K562 (cell line): ENCODE results near the gene LSR. TPM values are rescaled to one million over a fixed set of nuclear protein-coding genes. Genes with fewer than 3 reads are reported as not detected.

ENCODE experiments used
- CGGBP1 ChIP-seq: fragments of 250-450 bp; sonication (Bioruptor Pico); IDR thresholded peaks from 2 replicates; pipeline ENCODE4 v1.9.0; 2021; ENCODE audit warnings: mild to moderate bottlenecking
- COPS2 ChIP-seq: fragments of 450-650 bp; conservative IDR thresholded peaks from 2 replicates; pipeline ENCODE4 v1.6.1; 2016; ENCODE audit warnings: mild to moderate bottlenecking, moderate library complexity
- GTF3C2 ChIP-seq: IDR thresholded peaks from 3 replicates; pipeline ENCODE4 v1.6.1; 2011; ENCODE audit warnings: borderline replicate concordance, mild to moderate bottlenecking, moderate library complexity; ENCODE audit not compliant: insufficient read length; ENCODE audit errors: extremely low read depth
- HMGN3 ChIP-seq: IDR thresholded peaks from 2 replicates; pipeline ENCODE4 v1.6.1; 2011; ENCODE audit warnings: borderline replicate concordance, low read depth, mild to moderate bottlenecking, mixed read lengths, low read length; ENCODE audit not compliant: insufficient read length; ENCODE audit errors: extremely low read depth
- JUND ChIP-seq, 2 experiments: IDR thresholded peaks; 2 replicates in 1 of 2; 3 replicates in 1 of 2; pipeline ENCODE4 v1.6.1; 2011; ENCODE audit warnings: borderline replicate concordance in 2 of 2, low read depth in 2 of 2, low read length in 2 of 2, improper control_type of control experiment in 1 of 2, missing biosample characterization in 1 of 2, missing genetic modification characterization in 1 of 2, missing genetic modification reagents in 1 of 2
- KAT8 ChIP-seq: fragments of 450-650 bp; IDR thresholded peaks from 2 replicates; pipeline ENCODE4 v1.6.1; 2016; ENCODE audit warnings: low read depth, mild to moderate bottlenecking
- MTA1 ChIP-seq: fragments of 450-650 bp; IDR thresholded peaks from 2 replicates; pipeline ENCODE4 v1.6.1; 2017; ENCODE audit warnings: borderline replicate concordance
- RAD51 ChIP-seq: fragments of 450-650 bp; IDR thresholded peaks from 2 replicates; pipeline ENCODE4 v1.7.1; 2016; ENCODE audit warnings: low read depth, mild to moderate bottlenecking, borderline replicate concordance
- SAFB2 ChIP-seq: fragments of 200-400 bp; formaldehyde crosslinking; IDR thresholded peaks from 2 replicates; pipeline ENCODE4 v1.6.1; 2018; ENCODE audit warnings: borderline replicate concordance, low read length, low read depth, moderate library complexity; ENCODE audit not compliant: severe bottlenecking
- SNIP1 ChIP-seq: fragments of 450-650 bp; IDR thresholded peaks from 2 replicates; pipeline ENCODE4 v1.7.1; 2017; ENCODE audit warnings: low read depth, mild to moderate bottlenecking
- SNRNP70 ChIP-seq: fragments of 200-400 bp; formaldehyde crosslinking; optimal IDR thresholded peaks from 2 replicates; pipeline ENCODE3; 2017; ENCODE audit warnings: low read depth, low read length
- SOX6 ChIP-seq: fragments of 450-650 bp; IDR thresholded peaks from 2 replicates; pipeline ENCODE4 v1.6.1; 2014; ENCODE audit warnings: mild to moderate bottlenecking
- SUPT5H ChIP-seq: fragments of 450-650 bp; IDR thresholded peaks from 2 replicates; pipeline ENCODE4 v1.6.1; 2016
- ZNF184 ChIP-seq: sonication (generic); formaldehyde crosslinking; IDR thresholded peaks from 2 replicates; pipeline ENCODE4 v1.5.0; 2020; ENCODE audit warnings: missing genetic modification reagents
- ZNF232 ChIP-seq: sonication (generic); formaldehyde crosslinking; IDR thresholded peaks from 2 replicates; pipeline ENCODE4 v1.8.0; 2022; ENCODE audit warnings: mild to moderate bottlenecking, missing genetic modification reagents
- ZNF274 ChIP-seq: IDR thresholded peaks from 2 replicates; pipeline ENCODE4 v1.6.1; 2011; ENCODE audit warnings: low read depth, mild to moderate bottlenecking, low read length, moderate library complexity, borderline replicate concordance
- polyA plus RNA-seq, 8 experiments: library from polyadenylated mRNA; depleted of rRNA in 4 of 8; stranded (reverse) in 5 of 8; unstranded in 3 of 8; fragments of >200 nt; fragmentation: Nextera tagmentation in 2 of 8; fragmentation: Illumina TruSeq in 1 of 8; extraction: Ambion mirVana in 2 of 8; extraction: Trizol in 1 of 8; gene quantifications; 2 replicates each; pipeline versions ENCODE4 v1.2.1 to v1.2.3, GENCODE V29; 2011 to 2014; ENCODE audit warnings: inconsistent platforms in 1 of 8, missing spikeins in 1 of 8
- total RNA-seq, 7 experiments: library from RNA; depleted of rRNA in 6 of 7; stranded (reverse); fragments of >200 nt in 6 of 7; fragmentation: Illumina TruSeq in 2 of 7; extraction: Trizol in 2 of 7; gene quantifications; 2 replicates each; pipeline versions ENCODE4 v1.2.1 to v1.2.3, GENCODE V29; 2011 to 2021; ENCODE audit warnings: low replicate concordance in 1 of 7
- TF ChIP-seq, protein P1 (sequence below): IDR thresholded peaks from 2 replicates; pipeline ENCODE4 v1.6.1; 2012; ENCODE audit warnings: low read depth, low read length, improper control_type of control experiment, borderline replicate concordance
- TF ChIP-seq, protein P2 (sequence below), 2 experiments: fragments of 450-650 bp; conservative IDR thresholded peaks; 2 replicates each; pipeline ENCODE4 v1.6.1; 2017; ENCODE audit warnings: mild to moderate bottlenecking in 2 of 2, moderate library complexity in 2 of 2

The LSR gene
- total and polyA plus RNA-seq, 9 of the 15 experiments (the other 6 are each of a cell fraction or from before 2014, with no cell fraction given) = 0.44 to 87.9 (median 28.0) TPM

GRCh38 chr19:35269438-35270117 lies 20.8 kb downstream of the LSR start (continued):
- TF ChIP-seq, protein P1, sequence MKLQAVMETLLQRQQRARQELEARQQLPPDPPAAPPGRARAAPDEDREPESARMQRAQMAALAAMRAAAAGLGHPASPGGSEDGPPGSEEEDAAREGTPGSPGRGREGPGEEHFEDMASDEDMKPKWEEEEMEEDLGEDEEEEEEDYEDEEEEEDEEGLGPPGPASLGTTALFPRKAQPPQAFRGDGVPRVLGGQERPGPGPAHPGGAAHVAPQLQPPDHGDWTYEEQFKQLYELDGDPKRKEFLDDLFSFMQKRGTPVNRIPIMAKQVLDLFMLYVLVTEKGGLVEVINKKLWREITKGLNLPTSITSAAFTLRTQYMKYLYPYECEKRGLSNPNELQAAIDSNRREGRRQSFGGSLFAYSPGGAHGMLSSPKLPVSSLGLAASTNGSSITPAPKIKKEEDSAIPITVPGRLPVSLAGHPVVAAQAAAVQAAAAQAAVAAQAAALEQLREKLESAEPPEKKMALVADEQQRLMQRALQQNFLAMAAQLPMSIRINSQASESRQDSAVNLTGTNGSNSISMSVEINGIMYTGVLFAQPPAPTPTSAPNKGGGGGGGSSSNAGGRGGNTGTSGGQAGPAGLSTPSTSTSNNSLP = no peak
- TF ChIP-seq SNIP1 (no peak), ZNF232 (no peak), SOX6 (0 out of 2 replicates have a peak, but pooled peaks have one; percentile 27), ZNF274 (no peak), ZNF184 (no peak), CGGBP1 (CRISPR knock-in tag) (no peak), KAT8 (no peak), GTF3C2 (no peak), SUPT5H (no peak), HMGN3 (peak; percentile 55), JUND (IDR thresholded peaks at IDR 0.05; ENCODE audit: borderline replicate concordance, low read depth, low read length) (peak; percentile 40), JUND (tag; IDR thresholded peaks at IDR 0.05; ENCODE audit: borderline replicate concordance, low read depth, low read length) (no peak; the same call in 2 of the 3 replicates), SAFB2 (no peak), MTA1 (no peak), COPS2 (no peak), RAD51 (no peak; the same call in 1 of the 2 replicates), SNRNP70 (no peak)
- TF ChIP-seq, protein P2, sequence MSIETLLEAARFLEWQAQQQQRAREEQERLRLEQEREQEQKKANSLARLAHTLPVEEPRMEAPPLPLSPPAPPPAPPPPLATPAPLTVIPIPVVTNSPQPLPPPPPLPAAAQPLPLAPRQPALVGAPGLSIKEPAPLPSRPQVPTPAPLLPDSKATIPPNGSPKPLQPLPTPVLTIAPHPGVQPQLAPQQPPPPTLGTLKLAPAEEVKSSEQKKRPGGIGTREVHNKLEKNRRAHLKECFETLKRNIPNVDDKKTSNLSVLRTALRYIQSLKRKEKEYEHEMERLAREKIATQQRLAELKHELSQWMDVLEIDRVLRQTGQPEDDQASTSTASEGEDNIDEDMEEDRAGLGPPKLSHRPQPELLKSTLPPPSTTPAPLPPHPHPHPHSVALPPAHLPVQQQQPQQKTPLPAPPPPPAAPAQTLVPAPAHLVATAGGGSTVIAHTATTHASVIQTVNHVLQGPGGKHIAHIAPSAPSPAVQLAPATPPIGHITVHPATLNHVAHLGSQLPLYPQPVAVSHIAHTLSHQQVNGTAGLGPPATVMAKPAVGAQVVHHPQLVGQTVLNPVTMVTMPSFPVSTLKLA (conservative IDR thresholded peaks at IDR 0.05) = peak; percentile 28 to 61; a peak in 2 of 4 replicates
